Ishikawa (cell line): ENCODE measurements around the gene IDI2.
A peak's percentile ranks its signal among the peaks of the same experiment; 100 is the strongest.

Experiments used
- CEBPB ChIP-seq: IDR thresholded peaks from 2 replicates; pipeline ENCODE4 v1.6.1; 2012
- NFIC ChIP-seq: IDR thresholded peaks from 2 replicates; pipeline ENCODE4 v1.6.1; 2012
- REST ChIP-seq: IDR thresholded peaks from 2 replicates; pipeline ENCODE4 v1.6.1; 2012; ENCODE audit warnings: low read depth, mild to moderate bottlenecking
- TCF12 ChIP-seq: IDR thresholded peaks from 2 replicates; pipeline ENCODE4 v1.6.1; 2012; ENCODE audit warnings: low read depth
- USF1 ChIP-seq: IDR thresholded peaks from 2 replicates; pipeline ENCODE4 v1.6.1; 2012

IDI2 gene

GRCh38 chr10:969473-970150 is 56.0 kb downstream of the IDI2 start:
- TF ChIP-seq USF1 = no peak
- no peak for TF ChIP-seq REST
- TF ChIP-seq CEBPB = peak; percentile 43
- no peak for TF ChIP-seq TCF12
- TF ChIP-seq NFIC = no peak
